Measurements from ENCODE around the gene AKR1B1.

Gene AKR1B1

DNA sequence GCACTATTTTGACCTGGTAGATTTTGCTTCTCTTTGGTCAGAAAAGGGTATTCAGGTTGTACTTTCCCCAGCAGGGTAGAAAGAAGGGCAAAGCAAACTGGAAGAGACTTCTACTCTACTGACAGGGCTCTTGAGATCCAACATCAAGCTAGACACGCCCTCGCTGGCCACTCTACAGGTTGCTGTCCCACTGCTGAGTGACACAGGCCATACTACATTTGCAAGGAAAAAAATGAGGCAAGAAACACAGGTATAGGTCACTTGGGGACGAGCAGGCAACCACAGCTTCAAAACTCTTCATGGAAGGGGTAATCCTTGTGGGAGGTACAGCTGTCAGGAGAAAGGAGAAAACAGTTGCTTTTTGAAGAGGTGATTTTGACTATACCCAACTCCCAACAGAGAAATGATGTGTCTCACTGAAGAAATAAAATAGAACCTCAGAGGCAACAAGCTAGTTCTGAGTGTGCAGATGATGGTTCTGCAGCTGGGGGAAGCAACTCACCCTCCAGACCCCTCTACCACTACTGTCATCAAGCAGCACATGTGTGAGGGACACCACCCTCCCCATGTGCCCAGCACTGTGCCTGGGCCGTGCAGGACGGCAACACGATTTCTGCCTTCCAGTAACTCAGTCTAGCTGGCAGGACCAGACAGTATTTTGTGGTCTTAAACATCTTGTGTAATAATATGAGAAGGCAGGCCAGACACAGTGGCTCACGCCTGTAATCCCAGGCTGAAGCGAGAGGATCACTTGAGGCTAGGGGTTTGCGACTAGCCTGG, 16.3 kb downstream of the AKR1B1 start:
- H3K4me3 ChIP-seq (ENCODE audit: low read depth, low read length): no peak overlapping the region
- TF ChIP-seq, protein P1, sequence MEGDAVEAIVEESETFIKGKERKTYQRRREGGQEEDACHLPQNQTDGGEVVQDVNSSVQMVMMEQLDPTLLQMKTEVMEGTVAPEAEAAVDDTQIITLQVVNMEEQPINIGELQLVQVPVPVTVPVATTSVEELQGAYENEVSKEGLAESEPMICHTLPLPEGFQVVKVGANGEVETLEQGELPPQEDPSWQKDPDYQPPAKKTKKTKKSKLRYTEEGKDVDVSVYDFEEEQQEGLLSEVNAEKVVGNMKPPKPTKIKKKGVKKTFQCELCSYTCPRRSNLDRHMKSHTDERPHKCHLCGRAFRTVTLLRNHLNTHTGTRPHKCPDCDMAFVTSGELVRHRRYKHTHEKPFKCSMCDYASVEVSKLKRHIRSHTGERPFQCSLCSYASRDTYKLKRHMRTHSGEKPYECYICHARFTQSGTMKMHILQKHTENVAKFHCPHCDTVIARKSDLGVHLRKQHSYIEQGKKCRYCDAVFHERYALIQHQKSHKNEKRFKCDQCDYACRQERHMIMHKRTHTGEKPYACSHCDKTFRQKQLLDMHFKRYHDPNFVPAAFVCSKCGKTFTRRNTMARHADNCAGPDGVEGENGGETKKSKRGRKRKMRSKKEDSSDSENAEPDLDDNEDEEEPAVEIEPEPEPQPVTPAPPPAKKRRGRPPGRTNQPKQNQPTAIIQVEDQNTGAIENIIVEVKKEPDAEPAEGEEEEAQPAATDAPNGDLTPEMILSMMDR (IDR thresholded peaks at IDR 0.05; ENCODE audit: low read depth, low read length, missing control alignments): no peak
- no peak for DNase-seq (ENCODE audit: low read depth)

GRCh38 chr7:134441264-134441663, 17.6 kb downstream of the AKR1B1 start:
- H3K4me3 ChIP-seq (ENCODE audit: low read depth, low read length): no peak overlapping the region
- no peak for DNase-seq (ENCODE audit: low read depth)
- TF ChIP-seq, protein P1 (IDR thresholded peaks at IDR 0.05; ENCODE audit: low read depth, low read length, missing control alignments): no peak

GRCh38 chr7:134440476-134440875, 18.4 kb downstream of the AKR1B1 start:
- TF ChIP-seq, protein P1 (IDR thresholded peaks at IDR 0.05; ENCODE audit: low read depth, low read length, missing control alignments): no peak
- DNase-seq (ENCODE audit: low read depth): no peak

DNA sequence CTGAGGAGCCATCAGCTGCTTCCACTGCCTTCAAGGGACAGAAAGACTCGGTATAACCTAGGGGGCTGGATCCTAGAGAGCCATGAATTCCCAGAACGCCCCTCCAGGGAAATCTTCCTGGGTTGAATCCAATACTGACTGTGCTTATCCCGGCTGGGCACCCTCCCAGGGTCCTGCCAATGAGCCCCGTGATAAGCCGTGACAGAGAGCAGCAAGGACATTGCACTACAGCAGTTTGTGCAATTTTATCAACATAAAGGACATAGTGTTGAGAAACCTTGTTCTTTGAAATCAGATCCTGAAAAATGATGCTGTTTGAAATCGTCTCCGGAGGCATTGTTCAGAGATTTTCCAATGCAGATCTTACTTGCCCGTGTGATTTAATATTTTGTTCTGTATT, 18.8 kb downstream of the AKR1B1 start:
- no peak for DNase-seq (ENCODE audit: low read depth)
- TF ChIP-seq, protein P1 (IDR thresholded peaks at IDR 0.05; ENCODE audit: low read depth, low read length, missing control alignments): no peak
- H3K4me3 ChIP-seq (ENCODE audit: low read depth, low read length): no peak overlapping the region

More at GRCh38 chr7:134440476-134440875, 18.4 kb downstream of the AKR1B1 start:
- no peak overlapping the region for H3K4me3 ChIP-seq (ENCODE audit: low read depth, low read length)

- TF ChIP-seq, protein P1 (IDR thresholded peaks at IDR 0.05; ENCODE audit: low read depth, low read length, missing control alignments): no peak
- H3K4me3 ChIP-seq (ENCODE audit: low read depth, low read length): no peak overlapping the region
- no peak for DNase-seq (ENCODE audit: low read depth)
These were observed 20.0 kb downstream of the AKR1B1 start for GRCh38 chr7:134438946-134439345.

GRCh38 chr7:134435161-134435920, 23.6 kb downstream of the AKR1B1 start:
- H3K4me3 ChIP-seq (ENCODE audit: low read depth, low read length): no peak overlapping the region
- no peak for DNase-seq (ENCODE audit: low read depth)
- TF ChIP-seq, protein P1 (IDR thresholded peaks at IDR 0.05; ENCODE audit: low read depth, low read length, missing control alignments): no peak

All from GM12864 (cell line).